ENCODE data around the gene ACAP2.
"Not testable (repeated sequence)": the region's sequence is repeated elsewhere in the genome, so short reads cannot be mapped to it uniquely, and the experiment has no call there.

ACAP2 gene

GRCh38 chr3:195385526-195385925 is 57.3 kb downstream of the ACAP2 start:
- peak; percentile 54 for DNase-seq (ENCODE audit: low spot score)

- peak; percentile 36 for DNase-seq (ENCODE audit: low spot score)
Measured at GRCh38 chr3:195384952-195385351, 57.9 kb downstream of the ACAP2 start.

- no peak for DNase-seq (ENCODE audit: low spot score)
Measured at GRCh38 chr3:195372220-195372619, 70.6 kb downstream of the ACAP2 start.

GRCh38 chr3:195366200-195366925 is 76.5 kb downstream of the ACAP2 start:
- no peak for DNase-seq (ENCODE audit: low spot score)

GRCh38 chr3:195365371-195365770 is 77.4 kb downstream of the ACAP2 start:
- no peak for DNase-seq (ENCODE audit: low spot score)

- not testable (repeated sequence) for DNase-seq (ENCODE audit: low spot score)
Measured at GRCh38 chr3:195357797-195358196, 85.0 kb downstream of the ACAP2 start.

- DNase-seq (ENCODE audit: low spot score): no peak
Measured at GRCh38 chr3:195356151-195357086, 86.4 kb downstream of the ACAP2 start.

GRCh38 chr3:195354009-195354408 is 88.8 kb downstream of the ACAP2 start:
- not testable (repeated sequence) for DNase-seq (ENCODE audit: low spot score)

- DNase-seq (ENCODE audit: low spot score): peak; percentile 85
Measured at GRCh38 chr3:195352895-195353488, 89.8 kb downstream of the ACAP2 start.

- no peak for DNase-seq (ENCODE audit: low spot score)
Measured at GRCh38 chr3:195348426-195349115, 94.2 kb downstream of the ACAP2 start.

GRCh38 chr3:195337747-195338146 is 105.1 kb downstream of the ACAP2 start:
- no peak for DNase-seq (ENCODE audit: low spot score)

GRCh38 chr3:195334967-195335366 is 107.9 kb downstream of the ACAP2 start:
- DNase-seq (ENCODE audit: low spot score): no peak

- no peak for DNase-seq (ENCODE audit: low spot score)
Measured at GRCh38 chr3:195319060-195319459, 123.8 kb downstream of the ACAP2 start.

- no peak for DNase-seq (ENCODE audit: low spot score)
Measured at GRCh38 chr3:195312714-195313113, 130.1 kb downstream of the ACAP2 start.

GRCh38 chr3:195307711-195308110 is 135.1 kb downstream of the ACAP2 start:
- peak; percentile 22 for DNase-seq (ENCODE audit: low spot score)

- DNase-seq (ENCODE audit: low spot score): no peak
Measured at GRCh38 chr3:195306369-195306768, 136.5 kb downstream of the ACAP2 start.

GRCh38 chr3:195302431-195302830 is 140.4 kb downstream of the ACAP2 start:
- no peak for DNase-seq (ENCODE audit: low spot score)

- no peak for DNase-seq (ENCODE audit: low spot score)
Measured at GRCh38 chr3:195297446-195297845, 145.4 kb downstream of the ACAP2 start.

GRCh38 chr3:195296662-195297061 is 146.2 kb downstream of the ACAP2 start:
- no peak for DNase-seq (ENCODE audit: low spot score)

GRCh38 chr3:195291121-195291520 is 151.7 kb downstream of the ACAP2 start:
- DNase-seq (ENCODE audit: low spot score): no peak

- DNase-seq (ENCODE audit: low spot score): not testable (repeated sequence)
Measured at GRCh38 chr3:195290643-195291042, 152.2 kb downstream of the ACAP2 start.
